NCI-H526 treated with DMSO at 0.1 percent for 48 hours (cell line): ENCODE measurements around the gene SLC66A1.

Experiments
- DNase-seq: peaks from one replicate; lab custom pipeline; 2025; lab: John Stamatoyannopoulos, UW

Gene SLC66A1

DNA sequence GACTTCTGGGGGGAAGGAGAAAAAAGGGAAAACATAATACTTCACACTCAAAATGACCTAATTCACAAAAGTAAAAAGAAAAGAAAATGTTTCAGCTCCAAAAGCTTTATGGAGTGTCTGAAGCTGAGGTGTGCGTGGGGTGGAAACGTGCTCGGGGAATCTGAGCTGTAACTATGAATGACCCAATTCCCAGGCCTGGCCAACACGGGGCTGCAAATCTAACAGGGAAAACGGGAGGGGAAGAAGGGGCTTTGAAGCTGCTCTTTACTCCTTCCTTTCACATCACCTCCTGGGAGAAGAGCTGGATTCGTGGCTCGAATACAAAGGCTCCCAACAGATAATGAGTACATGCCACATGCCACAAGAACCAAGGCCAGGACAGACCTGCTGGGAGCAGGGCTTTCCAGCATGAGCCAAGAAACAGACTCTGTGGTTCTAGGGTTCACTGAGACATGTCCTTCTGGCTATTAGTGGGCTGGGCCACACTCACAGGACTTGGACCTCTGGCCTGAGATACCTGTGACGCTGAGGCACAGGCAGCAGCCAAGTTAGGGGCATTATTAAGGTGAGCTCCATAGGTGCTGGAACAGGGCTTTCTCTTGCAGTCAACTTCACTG lies 51.5 kb downstream of the SLC66A1 start:
- DNase-seq = no peak

DNA sequence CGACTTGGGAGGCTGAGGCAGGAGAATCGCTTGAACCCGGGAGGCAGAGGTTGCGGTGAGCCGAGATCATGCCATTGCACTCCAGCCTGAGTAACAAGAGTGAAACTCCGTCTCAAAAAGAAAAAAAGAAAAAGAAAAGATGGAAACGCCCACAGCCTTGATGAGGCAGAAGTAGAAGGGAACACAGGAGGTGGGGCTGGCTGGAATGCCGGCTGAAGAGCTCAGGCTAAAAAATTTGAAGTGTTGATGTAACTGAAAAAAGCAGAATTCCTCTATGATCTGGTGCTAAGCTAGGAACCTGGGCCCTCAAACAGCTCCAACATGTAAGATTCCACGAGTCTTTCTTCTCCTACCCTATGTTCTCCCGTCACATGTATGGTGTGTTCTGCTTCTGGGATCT lies 53.6 kb downstream of the SLC66A1 start:
- DNase-seq = no peak

DNA sequence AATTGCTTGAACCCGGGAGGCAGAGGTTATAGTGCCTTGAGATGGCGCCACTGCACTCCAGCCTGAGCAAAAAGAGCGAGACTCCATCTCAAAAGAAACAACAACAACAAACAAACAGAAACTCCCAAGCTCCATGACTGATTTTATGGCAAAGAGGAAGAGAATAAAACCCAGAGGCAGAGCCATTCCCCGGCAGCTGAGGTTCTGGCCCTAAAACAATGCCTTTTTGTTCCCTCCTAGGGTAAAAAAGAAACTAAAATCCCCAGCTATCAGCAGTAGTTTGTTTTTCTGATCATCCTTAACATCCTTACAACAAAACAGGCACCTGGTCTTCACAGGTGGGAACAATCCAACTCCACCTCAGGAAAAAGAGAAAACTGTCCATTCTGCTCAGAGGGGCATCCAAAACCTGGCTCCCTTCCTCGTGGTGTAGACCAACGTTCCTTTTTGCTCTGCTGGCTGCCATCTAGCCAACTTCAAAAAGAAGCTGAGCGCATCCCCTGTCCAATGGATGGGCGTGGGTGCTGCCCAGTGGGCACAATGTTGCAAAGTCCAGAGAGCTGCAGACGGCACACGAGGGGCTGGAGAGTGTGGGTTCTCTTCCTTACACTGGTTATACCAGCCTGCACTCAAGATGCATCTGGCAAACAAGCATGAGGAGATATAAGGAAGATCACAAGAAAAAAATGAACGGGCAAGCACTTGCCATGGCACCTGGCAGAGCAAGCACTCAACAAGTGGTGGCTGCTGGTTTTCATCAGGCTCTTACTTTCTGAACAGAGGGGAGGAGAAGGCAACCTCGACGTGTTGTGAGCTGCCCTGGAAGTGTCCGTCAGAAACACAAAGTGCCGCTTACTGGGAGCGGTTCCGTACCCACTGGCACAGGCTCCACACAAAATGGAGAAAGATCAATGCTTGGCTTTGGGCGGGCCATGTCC lies 54.7 kb downstream of the SLC66A1 start:
- no peak for DNase-seq

DNA sequence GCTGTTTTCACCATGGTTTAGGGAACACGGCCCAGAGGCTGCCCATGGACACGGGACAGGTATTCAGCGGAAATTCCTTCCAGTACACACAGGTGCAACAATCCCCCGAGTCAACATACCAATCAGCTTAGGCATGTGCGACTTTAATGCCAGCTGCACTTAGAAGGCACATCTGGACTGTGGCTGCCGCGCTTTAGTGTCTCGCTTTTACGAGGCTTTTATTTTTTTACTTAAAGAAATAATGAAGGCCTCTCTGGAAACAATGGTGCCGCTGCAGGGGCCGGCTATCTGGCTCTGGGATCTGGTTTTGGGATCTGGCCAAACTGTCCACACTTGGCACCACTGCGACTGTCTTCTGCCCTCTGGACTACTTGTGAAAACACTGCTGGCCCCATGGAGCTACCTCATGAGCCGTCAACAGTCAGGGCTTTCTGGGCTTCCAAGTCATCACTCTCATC lies 55.5 kb downstream of the SLC66A1 start:
- no peak for DNase-seq

DNA sequence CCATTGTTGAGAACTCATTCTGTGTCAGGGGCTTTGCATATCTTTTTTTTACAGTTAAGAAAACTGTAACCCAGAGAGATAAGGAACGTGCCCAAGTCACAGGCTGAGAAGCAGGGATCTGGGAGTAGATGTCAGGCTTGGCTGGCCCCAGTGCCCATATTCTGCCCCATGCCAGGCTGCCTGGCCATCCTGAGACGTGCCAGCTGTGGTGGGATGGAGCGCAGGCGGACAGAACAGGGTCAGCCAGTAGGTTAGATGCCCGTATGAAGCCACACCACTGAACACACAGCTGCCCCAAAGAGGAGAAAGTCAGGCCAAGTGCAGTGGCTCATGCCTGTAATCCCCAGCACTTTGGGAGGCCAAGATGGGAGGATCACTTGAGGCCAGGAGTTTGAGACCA lies 55.9 kb downstream of the SLC66A1 start:
- no peak for DNase-seq

DNA sequence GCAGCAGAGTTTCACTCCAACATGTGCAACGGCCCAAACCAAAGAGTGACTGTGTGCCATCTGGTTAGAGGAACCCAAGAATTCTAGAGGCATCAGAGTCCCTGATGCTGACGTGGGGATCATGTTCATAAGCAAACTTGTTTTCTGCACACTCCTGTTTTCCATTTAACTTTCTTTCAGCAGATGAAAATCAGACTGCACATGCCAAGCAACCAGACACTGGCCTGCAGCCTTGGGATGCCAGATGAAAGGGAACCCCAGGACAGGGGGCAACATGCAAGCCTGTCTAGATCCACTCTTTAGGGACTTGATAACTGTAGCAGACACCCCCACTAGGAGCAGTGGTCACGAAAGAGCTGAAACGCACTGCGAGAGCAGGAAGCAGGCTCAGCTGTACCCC lies 56.8 kb downstream of the SLC66A1 start:
- no peak for DNase-seq

DNA sequence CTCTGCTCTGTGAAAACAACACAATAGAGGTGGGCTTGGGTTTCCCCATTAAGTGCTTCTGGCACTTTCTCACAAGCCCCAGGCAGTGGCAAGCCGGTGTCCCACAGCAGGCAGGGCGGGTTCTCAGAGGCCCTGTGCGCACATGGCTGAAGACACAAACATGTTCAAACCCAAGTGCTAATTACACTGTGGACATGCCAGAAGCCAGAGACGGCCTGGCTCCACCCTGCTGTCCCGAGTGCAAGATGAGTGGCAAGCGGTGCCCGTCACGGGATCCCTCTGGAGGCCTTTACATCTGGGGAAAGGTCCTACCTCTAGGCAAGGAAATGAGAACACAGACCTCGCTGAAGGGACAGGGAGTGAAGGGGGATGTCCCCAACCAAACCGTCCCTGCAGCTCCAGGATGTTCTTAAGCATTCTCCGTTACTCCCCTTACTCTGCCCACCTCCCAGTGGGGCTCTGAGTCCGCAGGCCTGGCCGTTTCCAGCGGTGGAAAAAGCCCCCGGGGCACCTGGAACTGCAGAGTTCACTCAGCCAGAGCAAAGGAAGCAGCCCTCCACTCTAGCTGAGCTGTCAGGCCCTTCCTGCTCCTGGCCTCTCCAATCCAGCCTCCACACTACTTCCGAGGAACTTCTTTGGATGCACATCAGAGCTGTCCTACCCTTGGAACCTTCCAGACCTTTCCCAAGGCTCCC lies 57.4 kb downstream of the SLC66A1 start:
- no peak for DNase-seq

DNA sequence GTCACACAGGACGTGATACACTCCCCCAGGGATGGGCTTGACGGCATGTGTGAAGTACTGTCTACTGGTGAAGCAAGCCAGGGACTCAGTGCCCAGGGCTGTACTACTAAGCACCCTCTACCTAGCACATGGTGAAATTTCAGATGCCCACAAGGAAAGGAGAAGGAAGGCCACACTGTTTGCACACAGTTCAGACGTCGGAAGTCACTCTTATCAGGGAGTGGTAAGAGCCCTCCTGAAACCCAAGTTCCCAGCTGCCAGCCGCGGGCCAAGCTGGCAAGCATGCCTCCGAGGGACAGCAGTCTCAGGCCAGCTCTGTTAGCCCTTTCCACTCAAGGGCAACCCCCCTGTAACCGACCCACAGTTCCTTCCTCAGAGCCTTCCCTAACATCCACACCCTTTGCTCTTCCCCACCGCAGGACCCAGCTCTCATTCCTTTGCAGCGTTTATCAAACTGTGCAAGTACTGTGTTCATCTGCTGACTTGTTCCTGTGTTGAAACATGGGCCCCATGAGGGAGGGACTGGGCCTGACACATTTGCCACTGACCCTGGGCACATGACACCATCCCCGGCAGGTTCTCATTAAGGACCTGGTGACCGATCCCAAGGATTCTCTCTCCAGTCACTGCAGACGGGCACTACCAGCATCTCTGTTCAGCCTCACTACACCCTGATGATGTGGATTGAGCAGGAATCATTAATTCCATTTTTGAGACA lies 58.5 kb downstream of the SLC66A1 start:
- DNase-seq = no peak

DNA sequence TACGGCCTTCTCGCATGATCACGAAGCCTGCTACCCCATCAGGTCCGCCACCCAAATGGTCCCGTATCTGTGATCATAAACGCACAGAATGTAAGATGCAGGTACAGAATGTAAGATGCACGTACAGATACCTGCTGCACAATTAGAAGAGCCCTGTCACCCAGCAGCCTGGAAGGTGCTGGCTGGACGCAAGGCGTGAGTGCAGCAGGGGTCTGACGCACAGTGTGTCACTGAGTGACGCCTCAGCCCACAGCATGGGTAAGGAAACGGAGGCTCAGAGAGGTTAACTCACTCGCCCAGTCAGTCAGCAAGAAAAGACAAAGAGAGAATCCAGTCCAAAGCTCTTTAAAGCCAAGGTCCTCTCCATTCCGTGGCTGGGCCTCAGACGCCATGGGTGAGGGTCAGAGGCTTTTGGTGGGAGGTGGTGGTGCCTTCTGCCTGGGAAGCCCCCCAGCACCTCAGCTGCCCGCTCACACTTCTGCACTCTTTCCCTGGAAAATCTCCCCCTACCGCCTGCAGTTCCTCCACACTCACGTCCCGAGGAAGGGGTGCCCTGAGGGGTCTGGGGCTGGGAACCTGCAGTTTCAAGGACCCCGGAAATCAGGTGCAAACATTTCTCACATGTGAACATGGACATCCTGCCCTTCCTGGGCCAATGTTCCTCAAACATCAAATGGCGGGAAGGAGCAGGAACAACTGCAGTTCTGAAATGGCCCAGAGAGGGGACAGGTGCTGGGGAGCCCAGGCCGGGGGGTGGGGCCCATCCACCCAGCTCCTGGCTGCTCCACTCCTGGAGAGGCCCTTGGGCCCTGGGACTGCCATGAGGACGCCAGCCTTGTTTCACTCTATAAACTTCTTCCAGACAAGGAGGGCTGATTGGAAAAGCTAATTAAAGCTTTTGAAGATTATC lies 59.4 kb downstream of the SLC66A1 start:
- DNase-seq = no peak

DNA sequence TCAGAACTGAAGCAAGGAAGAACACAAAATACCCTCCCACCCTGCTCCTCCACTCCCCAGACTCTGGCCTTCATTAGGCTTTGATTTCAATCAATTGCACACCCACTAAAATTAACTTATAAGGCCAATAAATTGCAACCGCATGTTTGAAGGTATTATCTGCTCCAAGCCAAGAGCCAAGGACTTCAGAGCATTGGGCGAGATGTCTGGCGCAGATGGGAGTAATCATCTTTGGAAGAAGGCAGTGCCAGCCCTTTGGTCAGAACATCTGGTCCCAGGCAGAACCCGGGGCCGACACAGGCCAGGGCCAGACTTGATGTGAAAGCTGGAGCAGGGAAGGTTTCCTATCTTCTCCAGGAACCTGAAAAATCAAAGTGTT lies 60.0 kb downstream of the SLC66A1 start:
- DNase-seq = no peak

DNA sequence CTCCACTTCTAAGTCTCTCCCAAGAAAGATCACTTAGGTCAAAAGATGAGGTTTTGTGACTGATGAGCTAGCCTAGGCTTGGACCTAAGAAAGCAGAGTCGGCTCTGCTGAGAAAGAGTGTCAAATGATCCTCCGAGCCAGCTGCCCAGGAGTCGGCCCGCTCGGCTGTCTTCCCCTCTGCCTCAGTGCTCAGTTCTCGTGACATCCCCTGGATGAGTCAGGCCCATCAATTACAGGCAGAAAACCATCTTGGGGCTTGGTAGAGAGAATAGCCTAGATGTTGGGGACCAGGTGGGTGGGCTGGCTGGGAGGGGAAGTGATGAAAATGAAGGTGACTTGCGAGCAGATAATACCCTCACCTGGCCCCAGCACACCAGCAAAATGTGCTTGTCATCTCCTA lies 60.5 kb downstream of the SLC66A1 start:
- DNase-seq = no peak

DNA sequence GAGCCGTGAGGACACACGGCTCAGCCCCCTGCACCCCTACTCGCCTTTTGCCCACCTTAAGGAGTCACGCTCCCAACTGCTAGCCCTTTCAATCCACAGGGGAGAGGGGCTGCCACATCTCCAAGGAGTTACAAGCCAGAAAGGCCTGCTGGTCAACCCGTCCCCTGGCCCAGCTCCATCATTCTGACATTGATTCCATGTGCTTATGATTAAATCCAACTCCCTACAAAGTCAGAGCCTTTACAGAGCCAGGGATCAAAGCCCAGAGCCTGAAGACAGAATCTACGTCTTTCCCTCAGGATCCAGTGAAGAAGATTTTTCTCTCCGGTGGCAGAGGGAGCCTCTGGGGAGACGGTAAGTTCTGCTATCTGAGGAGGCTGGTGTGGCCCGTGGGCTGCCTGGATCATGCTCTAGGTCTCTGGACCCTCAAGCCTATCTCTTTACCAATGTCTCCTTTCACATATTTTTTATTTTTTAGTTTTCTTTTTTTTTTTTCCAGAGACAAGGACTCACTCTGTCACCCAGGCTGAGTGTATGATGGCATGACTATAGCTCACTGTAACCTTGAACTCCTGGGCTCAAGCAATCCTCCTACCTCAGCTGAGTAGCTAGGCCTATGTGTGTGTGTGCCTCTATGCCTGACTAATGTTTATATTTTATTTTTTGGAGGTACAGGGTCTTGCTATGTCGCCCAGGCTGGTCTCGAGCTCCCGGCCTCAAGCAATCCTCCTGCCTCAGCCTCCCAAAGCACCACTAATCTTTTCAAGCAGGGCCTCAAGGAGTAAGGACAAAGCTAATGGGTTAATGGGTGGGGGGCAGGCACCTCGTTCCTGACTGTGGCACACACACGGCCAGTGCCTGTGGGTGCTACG lies 61.3 kb downstream of the SLC66A1 start:
- DNase-seq = no peak

DNA sequence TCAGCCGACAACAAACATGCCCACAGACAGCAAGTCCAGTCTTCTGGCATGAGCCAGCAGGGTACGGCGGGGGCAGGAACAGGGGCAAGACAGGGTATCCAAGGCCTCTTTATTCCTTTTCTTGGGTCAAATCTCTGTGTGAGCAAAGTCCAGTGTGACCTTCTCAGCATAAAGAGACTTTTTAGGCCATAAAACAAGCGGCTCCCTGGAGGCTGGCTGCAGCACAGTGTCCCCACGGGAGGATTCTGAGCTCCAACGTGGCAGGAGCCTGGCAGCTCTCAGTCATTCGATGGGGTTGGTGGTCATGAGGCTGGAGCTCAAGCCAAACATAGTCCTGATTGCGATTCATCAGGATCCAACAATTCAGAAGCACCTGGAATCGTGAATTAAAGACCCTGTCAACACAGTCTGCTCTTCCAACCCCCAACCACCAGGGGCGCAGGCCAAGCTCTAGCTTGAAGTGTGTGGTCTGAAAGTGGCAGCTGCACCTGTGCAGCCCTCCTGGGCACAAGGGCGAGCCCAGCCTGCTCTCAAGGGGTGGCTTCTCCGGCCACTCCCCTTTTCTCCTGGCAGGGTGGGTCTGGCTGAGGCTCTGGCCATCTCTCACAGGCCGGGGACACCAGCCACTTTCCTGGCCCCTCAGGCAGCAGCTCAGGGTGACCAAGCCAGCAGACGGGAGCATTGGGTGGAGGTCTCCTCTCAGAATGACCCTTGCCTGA lies 62.1 kb downstream of the SLC66A1 start:
- no peak for DNase-seq

DNA sequence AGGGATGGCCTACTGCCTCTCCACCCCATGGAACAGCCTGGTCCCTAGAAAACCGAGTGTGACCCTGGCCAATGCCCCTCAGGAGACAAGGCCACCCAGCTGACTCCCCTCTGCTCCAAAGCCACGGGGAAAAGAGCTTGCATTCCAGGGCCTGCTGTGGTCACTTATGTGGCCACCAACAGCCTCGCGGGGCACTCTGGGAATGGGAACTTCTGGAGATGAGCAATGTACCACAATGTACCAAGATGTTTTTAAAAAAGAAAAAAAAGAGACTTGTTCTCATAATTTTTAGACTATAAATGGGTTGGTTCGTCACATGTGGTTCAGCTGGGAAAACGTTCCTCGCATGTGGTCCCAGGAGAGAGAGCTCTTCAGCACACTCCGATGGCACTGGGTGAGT lies 62.8 kb downstream of the SLC66A1 start:
- no peak for DNase-seq

DNA sequence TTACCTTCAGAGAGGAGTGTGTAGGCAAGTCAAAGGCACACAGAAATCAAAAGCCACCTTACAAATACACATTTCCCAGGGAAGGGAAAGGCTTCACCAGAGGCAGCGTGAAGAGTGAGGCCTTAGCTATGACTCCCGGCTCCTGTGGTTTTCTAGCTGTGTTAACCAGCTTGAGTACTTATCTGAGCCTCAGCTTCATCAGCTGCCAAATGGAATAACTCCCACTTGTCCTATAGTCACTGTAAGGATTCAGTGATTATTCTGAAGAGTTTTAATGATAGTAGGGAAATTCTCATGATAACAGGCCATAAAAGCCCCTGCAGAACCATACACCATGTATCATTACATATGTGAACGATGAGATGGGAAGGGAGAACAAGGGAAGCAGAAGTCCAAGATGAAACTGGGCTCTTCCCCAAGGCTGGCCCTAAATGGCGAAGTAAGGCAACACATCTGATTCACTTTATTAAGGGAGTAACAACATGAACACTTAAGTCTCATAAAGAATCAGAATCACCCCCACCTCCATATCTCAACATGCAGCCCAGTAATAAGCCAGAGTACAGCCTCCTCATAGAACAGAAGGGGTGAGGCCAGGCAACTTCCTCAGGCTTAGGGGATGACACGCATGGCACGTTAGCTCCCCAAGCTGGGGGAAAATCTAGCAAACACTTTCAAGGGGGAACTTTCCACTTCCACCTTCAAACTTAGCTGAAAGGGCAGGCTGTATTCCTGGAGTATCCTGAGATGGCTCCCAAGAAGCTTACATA lies 63.7 kb downstream of the SLC66A1 start:
- no peak for DNase-seq

DNA sequence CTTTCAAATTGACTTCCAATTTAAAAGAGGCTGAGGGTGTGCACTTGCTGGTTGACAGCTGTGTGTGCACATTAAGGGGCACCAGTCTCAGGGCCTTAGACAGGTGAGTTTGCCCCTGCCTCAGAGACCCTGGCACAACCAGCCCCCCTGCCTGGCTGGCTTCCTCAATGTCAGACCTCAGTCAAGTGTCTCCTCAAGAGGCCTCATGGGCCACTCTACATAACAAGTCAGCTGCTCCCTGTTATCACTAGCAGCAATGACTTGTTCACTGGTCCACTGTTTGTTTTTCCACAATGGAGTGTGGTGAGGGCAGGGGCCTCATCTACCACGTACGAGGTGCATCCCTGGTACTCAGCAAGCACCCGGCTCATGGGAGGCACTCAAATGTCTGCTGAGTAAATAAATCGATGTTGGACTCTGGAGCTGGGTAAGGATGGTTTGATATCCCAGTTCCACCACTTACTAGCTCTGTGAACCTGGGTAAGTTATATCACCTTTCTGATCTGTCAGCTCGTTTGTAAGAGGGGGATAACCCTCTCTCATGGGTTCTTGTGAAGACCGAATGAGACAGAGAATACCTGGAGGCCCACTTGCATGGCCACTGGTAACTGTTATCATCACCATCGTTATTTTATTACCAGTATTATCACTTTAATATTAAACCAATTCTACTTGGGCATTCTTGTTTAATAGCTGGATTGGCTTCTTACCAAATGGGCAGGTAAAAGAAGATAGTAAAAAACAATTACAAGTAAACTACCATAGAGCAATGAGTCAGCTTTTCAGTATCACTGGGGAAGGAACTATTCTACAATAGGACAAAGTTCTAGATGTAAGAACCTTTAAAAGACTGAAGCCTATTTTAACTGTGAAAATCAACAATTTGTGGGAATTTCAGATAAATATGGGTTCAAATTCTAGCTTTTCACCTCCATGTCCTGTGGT lies 64.6 kb downstream of the SLC66A1 start:
- DNase-seq = no peak
